ENCODE results near the gene AZU1.
"Not testable (repeated sequence)": the region's sequence is repeated elsewhere in the genome, so short reads cannot be mapped to it uniquely, and the experiment has no call there.

AZU1 gene

DNA sequence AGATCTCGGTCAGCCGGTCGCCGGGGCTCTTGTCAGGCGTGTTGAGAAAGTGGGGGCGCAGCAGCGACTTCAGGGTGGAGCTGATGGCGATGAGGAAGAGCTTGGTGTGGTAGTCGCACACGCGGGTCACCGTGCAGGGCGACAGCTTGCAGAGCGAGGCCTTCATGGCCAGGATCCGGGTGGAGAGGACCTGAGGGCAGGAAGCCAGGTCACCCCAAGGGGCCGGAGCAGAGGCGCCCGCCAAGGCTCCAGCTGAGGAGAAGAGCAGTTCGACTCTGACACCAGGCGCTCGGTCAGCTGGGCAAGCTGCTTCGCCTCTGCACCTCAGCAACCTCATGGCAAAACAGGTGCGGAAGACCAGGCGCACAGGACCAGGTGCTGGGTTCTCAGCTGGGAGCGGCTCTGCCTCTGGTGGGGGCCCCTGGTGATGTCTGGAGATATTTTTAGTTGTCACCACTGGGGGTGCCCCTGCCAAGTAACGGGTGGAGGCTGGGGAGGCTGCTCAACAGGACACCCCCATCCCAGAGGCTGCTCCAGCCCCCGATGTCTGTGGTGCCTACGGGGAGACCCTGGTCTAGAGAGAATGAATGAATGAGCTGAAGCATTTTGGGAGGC lies 47.7 kb downstream of the AZU1 start:
- no peak for FAIRE-seq

DNA sequence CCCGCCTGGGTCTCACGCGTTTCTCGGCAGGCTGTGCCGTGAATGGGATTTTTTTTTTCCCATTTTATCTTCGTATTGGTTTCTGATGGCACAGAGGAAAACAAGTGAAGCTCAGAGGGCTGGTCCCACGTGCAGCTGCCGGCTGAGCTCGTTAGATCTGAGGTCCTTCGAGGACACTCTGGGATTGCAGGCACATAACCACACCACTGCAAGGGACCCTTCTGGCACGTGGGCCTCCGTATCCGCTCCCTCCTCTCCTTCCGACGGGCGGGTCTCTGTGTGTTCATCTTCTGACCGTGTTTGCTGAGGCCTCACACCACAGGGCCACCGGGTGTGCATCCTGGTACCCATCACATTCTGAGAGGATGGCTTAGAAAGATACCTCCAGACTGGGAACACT lies 48.5 kb downstream of the AZU1 start:
- no peak for FAIRE-seq

DNA sequence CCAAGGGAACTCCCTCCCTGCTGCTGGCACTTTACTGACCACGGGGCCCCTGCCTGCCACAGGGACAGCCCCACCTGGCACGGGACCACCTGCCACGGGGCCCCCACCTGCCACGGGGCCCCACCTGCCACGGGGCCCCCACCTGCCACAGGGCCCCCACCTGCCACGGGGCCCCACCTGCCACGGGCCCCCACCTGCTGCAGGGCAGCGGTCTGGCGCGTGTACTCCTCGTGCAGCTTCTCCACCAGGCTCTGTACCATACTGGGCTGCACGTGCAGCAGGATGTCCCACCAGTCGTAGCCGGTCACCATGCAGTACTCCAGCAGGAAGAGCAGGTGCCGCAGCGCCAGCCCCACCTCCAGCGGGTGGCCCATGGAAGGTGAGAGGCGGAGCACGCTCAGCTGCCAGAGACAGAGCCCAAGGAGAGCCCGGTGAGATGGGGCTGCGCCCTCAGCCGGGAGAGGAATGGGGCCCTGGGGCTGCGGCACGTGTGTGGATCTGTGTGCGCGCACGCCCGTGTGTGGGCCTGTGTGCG lies 49.2 kb downstream of the AZU1 start:
- FAIRE-seq = no peak

DNA sequence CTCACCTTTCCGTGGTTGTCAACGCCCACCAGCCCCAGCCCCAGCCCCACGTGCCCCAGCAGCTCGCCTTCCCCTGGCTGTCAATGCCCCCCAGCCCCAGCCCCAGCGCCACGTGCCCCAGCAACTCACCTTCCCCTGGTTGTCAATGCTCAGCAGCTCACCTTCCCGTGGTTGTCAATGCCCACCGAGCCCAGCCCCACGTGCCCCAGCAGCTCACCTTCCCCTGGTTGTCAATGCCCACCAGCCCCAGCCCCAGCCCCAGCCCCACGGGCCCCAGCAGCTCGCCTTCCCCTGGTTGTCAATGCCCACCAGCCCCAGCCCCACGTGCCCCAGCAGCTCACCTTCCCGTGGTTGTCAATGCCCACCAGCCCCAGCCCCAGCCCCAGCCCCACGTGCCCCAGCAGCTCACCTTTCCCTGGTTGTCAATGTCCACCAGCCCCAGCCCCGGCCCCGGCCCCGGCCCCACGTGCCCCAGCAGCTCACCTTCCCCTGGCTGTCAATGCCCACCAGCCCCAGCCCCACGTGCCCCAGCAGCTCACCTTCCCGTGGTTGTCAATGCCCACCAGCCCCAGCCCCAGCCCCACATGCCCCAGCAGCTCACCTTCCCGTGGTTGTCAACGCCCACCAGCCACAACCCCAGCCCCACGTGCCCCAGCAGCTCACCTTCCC lies 50.5 kb downstream of the AZU1 start:
- FAIRE-seq = not testable (repeated sequence)

DNA sequence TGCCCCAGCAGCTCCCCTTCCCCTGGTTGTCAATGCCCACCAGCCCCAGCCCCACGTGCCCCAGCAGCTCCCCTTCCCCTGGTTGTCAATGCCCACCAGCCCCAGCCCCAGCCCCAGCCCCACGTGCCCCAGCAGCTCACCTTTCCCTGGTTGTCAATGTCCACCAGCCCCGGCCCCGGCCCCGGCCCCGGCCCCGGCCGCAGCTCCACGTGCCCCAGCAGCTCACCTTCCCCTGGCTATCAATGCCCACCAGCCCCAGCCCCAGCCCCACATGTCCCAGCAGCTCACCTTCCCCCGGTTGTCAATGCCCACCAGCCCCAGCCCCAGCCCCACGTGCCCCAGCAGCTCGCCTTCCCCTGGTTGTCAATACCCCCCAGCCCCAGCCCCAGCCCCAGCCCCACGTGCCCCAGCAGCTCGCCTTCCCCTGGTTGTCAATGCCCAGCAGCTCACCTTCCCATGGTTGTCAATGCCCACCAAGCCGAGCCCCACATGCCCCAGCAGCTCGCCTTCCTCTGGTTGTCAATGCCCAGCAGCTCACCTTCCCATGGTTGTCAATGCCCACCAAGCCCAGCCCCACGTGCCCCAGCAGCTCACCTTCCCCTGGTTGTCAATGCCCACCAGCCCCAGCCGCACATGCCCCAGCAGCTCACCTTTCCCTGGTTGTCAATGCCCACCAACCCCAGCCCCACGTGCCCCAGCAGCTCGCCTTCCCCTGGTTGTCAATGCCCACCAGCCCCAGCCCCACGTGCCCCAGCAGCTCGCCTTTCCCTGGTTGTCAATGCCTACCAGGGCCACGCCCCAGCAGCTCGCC lies 51.3 kb downstream of the AZU1 start:
- FAIRE-seq = not testable (repeated sequence)

DNA sequence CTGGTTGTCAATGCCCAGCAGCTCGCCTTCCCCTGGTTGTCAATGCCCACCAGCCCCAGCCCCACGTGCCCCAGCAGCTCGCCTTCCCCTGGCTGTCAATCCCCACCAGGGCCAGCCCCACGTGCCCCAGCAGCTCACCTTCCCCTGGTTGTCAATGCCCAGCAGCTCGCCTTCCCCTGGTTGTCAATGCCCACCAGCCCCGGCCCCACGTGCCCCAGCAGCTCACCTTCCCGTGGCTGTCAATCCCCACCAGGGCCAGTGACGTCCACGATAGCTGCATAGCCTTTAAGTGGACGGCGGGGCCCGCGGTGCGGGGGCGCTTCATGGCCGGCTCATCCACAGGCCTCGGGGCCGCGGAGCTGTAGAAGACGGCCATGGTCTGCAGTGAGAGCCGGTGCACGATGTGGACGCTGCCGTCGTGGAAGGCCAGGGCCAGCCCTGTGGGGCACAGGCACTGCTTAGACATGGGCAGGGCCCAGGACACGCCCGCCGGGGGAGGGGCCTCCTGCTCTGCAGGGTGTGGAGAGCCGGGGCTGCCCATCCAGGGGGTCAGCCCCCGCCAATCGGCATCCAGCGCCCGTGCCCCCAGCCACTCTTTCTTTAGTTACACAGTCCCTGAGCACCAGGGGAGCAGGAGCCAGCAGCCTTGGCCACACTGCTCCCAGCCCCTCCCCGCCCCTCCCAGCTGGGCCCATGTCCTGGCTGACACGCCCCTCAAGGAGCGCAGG lies 52.2 kb downstream of the AZU1 start:
- no peak for FAIRE-seq
